ENCODE results near the gene ENTPD7.
A peak's percentile ranks its signal among the peaks of the same experiment; 100 is the strongest.
"Not testable (repeated sequence)": the region's sequence is repeated elsewhere in the genome, so short reads cannot be mapped to it uniquely, and the experiment has no call there.

Gene ENTPD7

GRCh38 chr10:99659031-99659867 is at the start of gene ENTPD7:
ENTPD7 (plus strand) TSS chr10:99659509; CDS start chr10:99659957, 448 bp downstream.
- peak; percentile 91 for DNase-seq

- no peak for DNase-seq
These were observed 49.1 kb upstream of the ENTPD7 start for GRCh38 chr10:99610221-99610620.

GRCh38 chr10:99611326-99611725 is 48.0 kb upstream of the ENTPD7 start:
- DNase-seq: no peak

GRCh38 chr10:99612167-99612831 is 47.0 kb upstream of the ENTPD7 start:
- peak; percentile 30 for DNase-seq

GRCh38 chr10:99615426-99615825 is 43.9 kb upstream of the ENTPD7 start:
- DNase-seq: no peak

- DNase-seq: no peak
These were observed 41.6 kb upstream of the ENTPD7 start for GRCh38 chr10:99617696-99618095.

GRCh38 chr10:99619090-99619800 is 40.1 kb upstream of the ENTPD7 start:
- DNase-seq: peak; percentile 4

GRCh38 chr10:99619851-99620710 is 39.2 kb upstream of the ENTPD7 start, which contains the start of gene SLC25A28:
SLC25A28 (minus strand) TSS chr10:99620439; CDS start chr10:99620335, 104 bp downstream.
- DNase-seq: peak; percentile 94

- peak; percentile 91 for DNase-seq
These were observed 38.4 kb upstream of the ENTPD7 start for GRCh38 chr10:99620711-99621453.

DNA sequence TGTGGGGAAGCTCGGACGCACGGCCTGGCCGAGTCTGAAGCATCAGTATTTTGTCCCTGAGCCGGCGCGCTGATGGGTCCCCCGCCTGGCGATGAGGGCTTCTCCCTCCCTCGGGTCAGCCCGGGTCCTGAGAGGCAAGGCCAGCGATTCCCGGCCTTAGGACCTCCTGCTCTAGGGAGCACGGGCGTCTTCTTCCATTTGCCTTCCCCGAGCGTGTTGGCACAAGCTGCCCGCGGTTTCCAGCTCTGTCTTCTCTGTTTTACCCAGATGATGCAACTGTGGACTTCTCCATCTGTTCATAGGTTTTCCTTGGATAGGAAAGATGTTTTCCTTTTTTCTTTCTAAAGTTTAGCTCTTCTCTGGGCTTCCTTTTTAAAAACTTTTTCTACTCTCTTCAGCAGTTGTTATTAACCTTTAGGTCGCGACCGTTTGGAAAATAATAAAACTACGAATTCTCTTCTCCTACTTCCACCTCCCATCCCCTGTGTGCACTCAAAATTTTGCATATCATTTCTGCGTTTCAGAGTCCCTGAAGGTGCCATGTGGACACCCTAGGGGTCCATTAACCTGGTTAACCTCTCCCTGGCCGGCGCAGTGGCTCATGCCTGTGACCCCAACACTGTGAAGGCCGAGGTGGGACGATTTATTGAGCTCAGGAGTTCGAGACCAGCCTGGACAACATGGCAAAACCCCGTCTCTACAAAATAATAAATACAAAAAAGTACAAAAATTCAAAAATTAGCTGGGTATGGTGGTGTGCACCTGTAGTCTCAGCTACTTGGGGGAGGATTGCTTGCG is 37.7 kb upstream of the ENTPD7 start:
- no peak for DNase-seq

DNA sequence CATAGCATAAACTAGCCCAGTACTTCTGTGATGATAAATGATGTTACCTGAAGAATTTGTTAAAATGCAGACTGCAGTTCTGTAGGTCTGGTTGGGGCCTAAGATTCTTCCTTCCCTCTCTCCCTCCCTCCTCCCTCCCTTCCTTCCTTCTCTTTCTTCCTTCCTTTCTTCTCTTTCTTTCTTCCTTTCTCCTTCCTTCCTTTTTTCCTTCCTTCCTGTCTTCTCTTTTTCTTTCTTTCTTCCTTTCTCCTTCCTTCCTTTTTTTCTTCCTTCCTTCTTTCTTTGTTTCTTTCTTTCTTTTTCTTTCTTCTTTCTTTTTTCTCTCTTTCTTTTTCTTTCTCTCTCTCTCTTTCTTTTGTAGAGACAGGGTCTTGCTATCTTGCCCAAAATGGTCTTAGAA is 35.4 kb upstream of the ENTPD7 start:
- no peak for DNase-seq

DNA sequence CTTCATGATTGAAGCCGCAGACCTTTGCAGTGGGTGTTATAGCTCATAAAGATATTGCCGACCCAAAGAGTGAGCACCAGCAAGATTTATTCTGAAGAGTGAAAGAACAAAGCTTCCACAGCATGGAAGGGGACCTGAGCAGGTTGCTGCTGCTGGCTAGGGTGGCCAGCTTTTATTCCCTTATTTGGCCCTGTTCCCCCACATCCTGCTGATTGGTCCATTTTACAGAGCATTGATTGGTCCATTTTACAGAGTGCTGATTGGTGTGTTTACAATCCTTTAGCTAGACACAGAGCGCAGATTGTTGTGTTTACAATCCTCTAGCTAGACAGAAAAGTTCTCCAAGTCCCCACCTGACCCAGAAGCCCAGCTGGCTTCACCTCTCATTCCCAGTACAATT is 34.2 kb upstream of the ENTPD7 start:
- not testable (repeated sequence) for DNase-seq

- DNase-seq: no peak
These were observed 30.2 kb upstream of the ENTPD7 start for GRCh38 chr10:99628923-99629624.

GRCh38 chr10:99629625-99629978 is 29.7 kb upstream of the ENTPD7 start:
- DNase-seq: no peak

DNA sequence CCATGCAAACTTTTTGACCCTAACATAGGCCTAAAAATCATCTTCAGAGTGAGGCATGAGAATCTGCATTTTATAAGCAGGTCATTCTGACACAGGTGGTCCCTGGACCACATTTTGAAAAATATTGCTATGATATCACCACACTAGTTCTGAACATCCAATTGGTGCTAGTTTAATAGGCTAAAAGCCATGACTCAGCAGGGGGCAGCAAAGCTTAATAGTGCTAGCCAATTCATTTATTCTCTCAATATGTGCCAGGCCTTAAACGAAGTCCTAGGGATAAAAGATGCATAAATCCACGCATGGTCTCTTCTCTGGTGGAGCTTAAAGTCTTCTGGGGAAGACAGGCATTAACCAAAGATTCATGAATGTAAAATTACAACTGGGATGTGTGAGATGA is 28.9 kb upstream of the ENTPD7 start:
- DNase-seq: peak; percentile 11

- no peak for DNase-seq
These were observed 28.3 kb upstream of the ENTPD7 start for GRCh38 chr10:99630991-99631390.

GRCh38 chr10:99631496-99631895 is 27.8 kb upstream of the ENTPD7 start:
- DNase-seq: no peak

- DNase-seq: no peak
These were observed 25.5 kb upstream of the ENTPD7 start for GRCh38 chr10:99633832-99634231.

- no peak for DNase-seq
These were observed 11.6 kb upstream of the ENTPD7 start for GRCh38 chr10:99647601-99648151.

GRCh38 chr10:99648717-99649116 is 10.6 kb upstream of the ENTPD7 start:
- no peak for DNase-seq

Data from CD4-positive, alpha-beta T cell treated with Interleukin-17A for 4 hours (primary cell).